Stimulated activated CD8-positive, alpha-beta memory T cell treated with anti-CD3 and anti-CD28 coated beads, Interleukin-15, amount 100 ng/mL, for 48 hours (primary cell): ENCODE measurements around the gene PACSIN2.
"Not testable (repeated sequence)": the region's sequence is repeated elsewhere in the genome, so short reads cannot be mapped to it uniquely, and the experiment has no call there.

ENCODE experiments used
- DNase-seq, 2 donors: peaks; one replicate each; pipeline ENCODE4 v3.0.0-alpha.2; 2020; ENCODE audit warnings: low read depth in 2 of 2

PACSIN2 gene

GRCh38 chr22:42927966-42928365 is 87.0 kb downstream of the PACSIN2 start:
- DNase-seq = no peak

- no peak for DNase-seq
Observed at GRCh38 chr22:42926768-42927167, 88.2 kb downstream of the PACSIN2 start.

GRCh38 chr22:42926104-42926503 is 88.8 kb downstream of the PACSIN2 start:
- no peak for DNase-seq

GRCh38 chr22:42925598-42925997 is 89.4 kb downstream of the PACSIN2 start:
- no peak for DNase-seq

GRCh38 chr22:42925031-42925430 is 89.9 kb downstream of the PACSIN2 start:
- not testable (repeated sequence) for DNase-seq

GRCh38 chr22:42924436-42924835 is 90.5 kb downstream of the PACSIN2 start:
- no peak for DNase-seq

GRCh38 chr22:42922374-42923191 is 92.4 kb downstream of the PACSIN2 start:
- DNase-seq = no peak

- no peak for DNase-seq
Observed at GRCh38 chr22:42920101-42920820, 94.7 kb downstream of the PACSIN2 start.

GRCh38 chr22:42919199-42919598 is 95.8 kb downstream of the PACSIN2 start:
- peak in 1 of 2 donors; percentile 20 for DNase-seq

GRCh38 chr22:42918500-42918899 is 96.4 kb downstream of the PACSIN2 start:
- no peak for DNase-seq

GRCh38 chr22:42917358-42917757 is 97.6 kb downstream of the PACSIN2 start:
- DNase-seq = not testable (repeated sequence)

- DNase-seq = no peak
Observed at GRCh38 chr22:42915980-42916765, 98.8 kb downstream of the PACSIN2 start.

GRCh38 chr22:42914511-42915076 is 100.4 kb downstream of the PACSIN2 start:
- DNase-seq = no peak

GRCh38 chr22:42913874-42914510 is 101.0 kb downstream of the PACSIN2 start:
- DNase-seq = no peak

- no peak for DNase-seq
Observed at GRCh38 chr22:42912059-42912458, 102.9 kb downstream of the PACSIN2 start.

- no peak for DNase-seq
Observed at GRCh38 chr22:42910221-42910942, 104.6 kb downstream of the PACSIN2 start.

- no peak for DNase-seq
Observed at GRCh38 chr22:42909363-42910058, 105.4 kb downstream of the PACSIN2 start.

GRCh38 chr22:42908374-42908746 is 106.6 kb downstream of the PACSIN2 start:
- no peak for DNase-seq

- DNase-seq = no peak
Observed at GRCh38 chr22:42907404-42908373, 107.3 kb downstream of the PACSIN2 start.
